ENCODE results near the gene TM9SF1. TPM values are rescaled to one million over a fixed set of nuclear protein-coding genes. Genes with fewer than 3 reads are reported as not detected.

TM9SF1 gene
- polyA plus RNA-seq, 2 of the 4 experiments (the other 2 are of a cell fraction): 48.0 to 62.2 TPM

DNA sequence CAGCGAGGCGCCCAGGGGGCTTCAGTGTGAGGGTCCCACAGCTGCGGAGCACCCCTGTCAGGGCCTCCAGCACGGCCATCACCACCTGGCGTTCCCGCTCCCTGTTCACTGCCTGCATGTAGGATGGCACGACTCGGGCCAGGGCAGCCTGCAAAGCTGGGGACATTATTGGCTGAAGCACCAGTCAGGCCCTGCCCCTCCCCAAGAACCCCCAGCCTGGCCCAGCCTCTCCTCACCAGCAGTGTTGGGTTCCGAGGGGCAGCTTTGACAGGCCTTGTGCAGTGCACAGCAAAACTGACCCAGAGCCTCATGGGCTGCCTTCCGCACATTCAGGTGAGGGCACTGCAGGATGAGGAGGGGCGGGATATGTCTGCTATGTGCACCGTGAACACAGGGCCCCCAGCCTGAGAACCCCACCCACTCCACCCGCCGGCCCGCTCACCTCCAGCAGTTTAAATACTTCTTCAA is 12.2 kb downstream of the TM9SF1 start:
- Histone ChIP-seq H3K4me3 (no peak overlapping the region), H3K4me2 (no peak overlapping the region), H3K9me3 (no peaks in the 10 kb centered on the region), H3K27ac (no peak overlapping the region), H3K4me1 (peaks cover 9% of the 10 kb centered on the region; the same call in 2 of the 3 replicates)
- ChIA-PET CTCF (interaction anchor here (8.0 kb wide), 1 partner anchor 22 kb away, joined by 64 read pairs; the partner anchor contains the start of gene IRF9), POLR2A (interaction anchor here (1.2 kb wide), 1 partner anchor 69 kb away, joined by 3 read pairs; the partner anchor contains the start of genes DCAF11 and NRL)
- TF ChIP-seq ZC3H11A (IDR thresholded peaks at IDR 0.05) (no peak), TP53 (CRISPR knock-in tag; IDR thresholded peaks at IDR 0.05) (no peak), ZNF302 (CRISPR knock-in tag; IDR thresholded peaks at IDR 0.05) (no peak), KDM1A (IDR thresholded peaks at IDR 0.05; ENCODE audit: low read depth) (no peak), RNF2 (IDR thresholded peaks at IDR 0.05; ENCODE audit: borderline replicate concordance, low read depth) (no peak), ZSCAN20 (CRISPR knock-in tag; IDR thresholded peaks at IDR 0.05) (no peak), PHF8 (IDR thresholded peaks at IDR 0.05; ENCODE audit: borderline replicate concordance, low read depth) (no peak), HEYL (CRISPR knock-in tag; IDR thresholded peaks at IDR 0.05) (no peak), NPAS2 (CRISPR knock-in tag; IDR thresholded peaks at IDR 0.05; ENCODE audit: borderline replicate concordance) (no peak), JUNB (IDR thresholded peaks at IDR 0.05) (no peak), BHLHE40 (IDR thresholded peaks at IDR 0.05; ENCODE audit: low read depth, low read length) (no peak), MAZ (IDR thresholded peaks at IDR 0.05; ENCODE audit: borderline replicate concordance, low read depth, low read length) (no peak), HOXB13 (CRISPR knock-in tag; IDR thresholded peaks at IDR 0.05; ENCODE audit: low read depth) (no peak), HDAC2 (IDR thresholded peaks at IDR 0.05) (no peak)
- TF ChIP-seq, protein P1, sequence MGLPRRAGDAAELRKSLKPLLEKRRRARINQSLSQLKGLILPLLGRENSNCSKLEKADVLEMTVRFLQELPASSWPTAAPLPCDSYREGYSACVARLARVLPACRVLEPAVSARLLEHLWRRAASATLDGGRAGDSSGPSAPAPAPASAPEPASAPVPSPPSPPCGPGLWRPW (IDR thresholded peaks at IDR 0.05): no peak
- TF ChIP-seq, protein P2, sequence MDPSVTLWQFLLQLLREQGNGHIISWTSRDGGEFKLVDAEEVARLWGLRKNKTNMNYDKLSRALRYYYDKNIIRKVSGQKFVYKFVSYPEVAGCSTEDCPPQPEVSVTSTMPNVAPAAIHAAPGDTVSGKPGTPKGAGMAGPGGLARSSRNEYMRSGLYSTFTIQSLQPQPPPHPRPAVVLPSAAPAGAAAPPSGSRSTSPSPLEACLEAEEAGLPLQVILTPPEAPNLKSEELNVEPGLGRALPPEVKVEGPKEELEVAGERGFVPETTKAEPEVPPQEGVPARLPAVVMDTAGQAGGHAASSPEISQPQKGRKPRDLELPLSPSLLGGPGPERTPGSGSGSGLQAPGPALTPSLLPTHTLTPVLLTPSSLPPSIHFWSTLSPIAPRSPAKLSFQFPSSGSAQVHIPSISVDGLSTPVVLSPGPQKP (IDR thresholded peaks at IDR 0.05; ENCODE audit: low read depth, low read length): no peak
- FAIRE-seq (no peak), DNase-seq (ENCODE audit: low read depth in 1 of 2, low spot score in 1 of 2) (no peak), ATAC-seq (no peak)
- WGBS (ENCODE audit: missing lambda C conversion rate): 91% methylated on average over 7 of the region's 15 CpGs

DNA sequence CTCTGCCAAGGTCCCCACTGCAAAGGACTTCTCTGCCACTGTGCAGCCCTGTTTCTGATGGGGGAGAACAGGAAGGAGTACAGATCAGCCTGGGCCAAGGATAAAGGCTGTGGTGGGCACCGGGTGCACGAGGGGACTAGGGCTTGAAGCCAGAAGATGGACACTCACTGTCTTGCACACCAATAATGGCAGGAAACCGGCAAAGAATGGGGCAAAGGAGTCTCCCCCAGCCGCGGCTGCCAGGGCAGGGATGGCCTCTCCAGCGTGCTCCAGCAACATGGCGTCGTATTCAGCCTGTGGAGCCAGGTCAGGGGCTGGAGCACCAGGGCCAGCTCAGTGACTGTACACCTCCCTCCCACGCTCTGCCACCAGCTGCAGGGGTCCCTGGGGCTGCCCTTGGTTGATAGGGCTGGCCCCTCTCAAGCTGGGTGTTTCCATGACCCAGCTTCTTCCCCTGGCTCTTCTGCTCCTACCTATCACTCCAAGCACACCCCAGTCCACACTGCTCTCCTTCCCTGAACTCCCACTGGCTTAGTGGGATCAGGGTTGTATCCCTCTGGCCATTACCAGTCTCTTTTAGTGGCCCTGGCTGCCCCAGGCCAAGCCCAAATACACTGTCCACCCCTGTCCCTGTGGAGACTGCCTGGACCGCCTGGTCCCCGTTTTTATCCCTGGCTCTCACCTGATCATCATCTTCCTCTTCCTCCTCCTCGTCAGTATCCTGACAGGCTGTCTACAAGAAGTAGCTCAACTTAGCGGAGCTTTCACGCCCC is 12.9 kb downstream of the TM9SF1 start:
- DNase-seq (ENCODE audit: low read depth in 1 of 2, low spot score in 1 of 2) (no peak), ATAC-seq (no peak; a peak in 1 of 6 replicates), FAIRE-seq (no peak)
- ChIA-PET POLR2A (interaction anchor here (1.2 kb wide), 1 partner anchor 68 kb away, joined by 3 read pairs; the partner anchor contains the start of genes DCAF11 and NRL), CTCF (interaction anchor here (0.7 to 8.0 kb wide), 2 partner anchors 22 to 27 kb away, joined by 3 to 64 read pairs; partner anchors contain the start of gene IRF9)
- Histone ChIP-seq H3K4me3 (no peak overlapping the region), H3K4me1 (peaks cover 4% of the 10 kb centered on the region; the same call in 2 of the 3 replicates), H3K9me3 (no peaks in the 10 kb centered on the region), H3K4me2 (no peak overlapping the region), H3K27ac (no peak overlapping the region)
- TF ChIP-seq POLR2A (IDR thresholded peaks at IDR 0.05; ENCODE audit: low read length) (no peak), HEYL (CRISPR knock-in tag; IDR thresholded peaks at IDR 0.05) (no peak), CEBPB (IDR thresholded peaks at IDR 0.05) (no peak), ZC3H11A (IDR thresholded peaks at IDR 0.05) (no peak), CHD2 (IDR thresholded peaks at IDR 0.05; ENCODE audit: low read length, partially characterized antibody) (no peak), HDAC2 (IDR thresholded peaks at IDR 0.05) (no peak), REST (IDR thresholded peaks at IDR 0.05) (no peak), BHLHE40 (IDR thresholded peaks at IDR 0.05; ENCODE audit: low read depth, low read length) (no peak)
- WGBS (ENCODE audit: missing lambda C conversion rate): 89% methylated on average over 14 of the region's 14 CpGs
